T-helper 2 cell (primary cell): Measurements from ENCODE around the gene GANAB.
"Not testable (repeated sequence)": the region's sequence is repeated elsewhere in the genome, so short reads cannot be mapped to it uniquely, and the experiment has no call there.

ENCODE experiments used
- DNase-seq, 5 experiments: peaks; one replicate each; pipeline versions ENCODE4 v3.0.0 to v3.0.0-alpha.2; 2012 to 2022

Gene GANAB

GRCh38 chr11:62621027-62621566 lies 25.3 kb downstream of the GANAB start:
- DNase-seq, result no peak

DNA sequence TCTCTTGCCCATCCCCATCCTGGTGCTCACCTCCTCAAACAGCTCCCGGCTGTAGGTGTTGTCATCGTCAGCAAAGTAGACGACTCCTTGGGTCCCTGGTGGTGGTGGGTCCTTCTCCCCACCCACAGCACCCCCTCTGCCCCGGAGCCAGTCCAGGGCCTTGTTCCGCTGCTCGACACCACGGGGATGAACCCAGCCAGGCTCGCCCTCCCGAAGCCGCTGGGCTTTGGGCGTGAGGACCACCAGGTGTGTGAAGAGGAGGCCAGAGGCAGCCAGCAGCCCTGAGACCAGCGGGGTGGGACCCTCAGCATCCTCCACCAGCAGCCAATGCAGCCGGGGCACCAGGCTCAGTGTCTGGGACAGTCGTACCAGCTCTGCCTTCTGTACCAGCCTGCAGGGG lies 29.5 kb downstream of the GANAB start:
- DNase-seq, result not testable (repeated sequence)

- no peak for DNase-seq
Measured at GRCh38 chr11:62615521-62615920, 30.9 kb downstream of the GANAB start.

DNA sequence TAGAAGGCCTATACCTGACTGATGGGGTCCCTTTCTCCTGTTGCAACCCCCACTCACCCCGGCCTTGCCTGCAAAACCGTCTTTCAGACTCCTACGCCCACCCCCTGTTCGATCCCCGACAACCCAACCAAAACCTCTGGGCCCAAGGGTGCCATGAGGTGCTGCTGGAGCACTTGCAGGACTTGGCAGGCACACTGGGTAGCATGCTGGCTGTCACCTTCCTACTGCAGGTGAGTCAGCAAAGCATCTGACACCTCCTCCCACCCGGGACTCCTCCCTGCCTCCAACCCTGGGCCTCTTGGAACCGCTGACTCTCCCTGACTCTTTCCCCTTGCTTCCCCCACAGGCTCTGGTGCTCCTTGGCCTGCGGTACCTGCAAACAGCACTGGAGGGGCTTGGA lies 32.1 kb downstream of the GANAB start:
- no peak for DNase-seq

DNA sequence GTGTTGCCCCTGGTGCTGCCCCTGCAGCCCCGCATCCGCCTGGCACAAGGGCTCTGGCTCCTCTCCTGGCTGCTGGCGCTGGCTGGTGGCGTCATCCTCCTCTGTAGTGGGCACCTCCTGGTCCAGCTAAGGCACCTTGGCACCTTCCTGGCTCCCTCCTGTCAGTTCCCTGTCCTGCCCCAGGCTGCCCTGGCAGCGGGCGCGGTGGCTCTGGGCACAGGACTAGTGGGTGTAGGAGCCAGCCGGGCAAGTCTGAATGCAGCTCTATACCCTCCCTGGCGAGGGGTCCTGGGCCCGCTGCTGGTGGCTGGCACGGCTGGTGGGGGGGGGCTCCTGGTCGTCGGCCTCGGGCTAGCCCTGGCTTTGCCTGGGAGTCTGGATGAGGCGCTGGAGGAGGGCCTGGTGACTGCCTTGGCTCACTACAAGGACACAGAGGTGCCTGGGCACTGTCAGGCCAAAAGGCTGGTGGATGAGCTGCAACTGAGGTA lies 33.1 kb downstream of the GANAB start:
- no peak for DNase-seq

DNA sequence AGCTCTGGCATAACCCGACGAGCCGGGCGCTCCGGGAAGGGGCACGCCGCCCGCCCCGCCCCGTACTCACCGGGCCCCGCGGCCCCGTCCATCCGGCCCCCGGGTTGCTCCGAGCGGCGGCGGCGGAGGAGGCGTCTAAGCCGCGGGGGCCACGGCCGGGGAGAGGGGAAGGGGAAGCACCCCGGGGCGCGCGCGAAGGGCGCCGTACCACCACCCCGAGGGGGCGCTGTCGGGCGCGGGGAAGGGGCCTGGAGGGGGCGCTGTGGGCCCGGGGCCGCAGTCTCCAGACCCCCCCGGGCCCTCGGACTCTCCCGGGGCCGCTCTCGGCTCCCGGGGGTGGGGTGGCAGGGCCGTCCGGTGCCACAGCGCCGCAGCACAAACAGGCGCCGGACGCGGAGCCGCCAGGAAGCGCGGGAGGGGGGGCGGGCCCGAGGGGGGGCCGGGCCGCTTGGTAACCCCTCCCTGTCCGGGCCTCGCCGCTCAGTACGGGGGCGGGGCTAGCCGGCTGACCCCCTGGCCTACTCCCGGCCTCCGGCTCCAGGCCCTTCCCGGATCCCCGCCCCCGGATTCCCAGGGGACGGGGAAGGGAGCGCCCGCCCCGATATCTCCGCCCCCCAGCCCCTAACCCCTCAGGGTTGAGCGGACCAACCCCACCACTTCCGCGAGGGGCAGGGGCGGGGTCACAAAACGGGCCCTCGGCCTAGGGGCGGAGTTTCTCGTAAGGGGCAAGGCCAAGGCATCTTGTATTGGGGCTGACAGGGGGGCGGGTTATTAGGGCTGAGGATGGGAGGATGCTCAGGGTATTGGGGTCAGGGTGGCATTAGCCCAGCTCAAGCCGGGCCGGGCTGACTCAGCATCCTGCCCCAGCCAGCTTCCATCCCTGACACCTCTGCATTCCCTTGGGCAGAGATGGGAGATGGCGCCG lies 33.8 kb downstream of the GANAB start, which contains the start of the genes EML3 and ROM1:
TSS of gene EML3 (minus strand) at position 410 of the 925 bp plus-strand sequence. CDS start at position 92, 318 bp downstream.
TSS of gene ROM1 (plus strand) at position 892 of the 925 bp plus-strand sequence. CDS start at position 917, 25 bp downstream.
- peak; percentile 72 to 93 (median 82) for DNase-seq

GRCh38 chr11:62611705-62612365 lies 34.6 kb downstream of the GANAB start:
- DNase-seq, result peak in 2 of 5 experiments; percentile 30 to 74

DNA sequence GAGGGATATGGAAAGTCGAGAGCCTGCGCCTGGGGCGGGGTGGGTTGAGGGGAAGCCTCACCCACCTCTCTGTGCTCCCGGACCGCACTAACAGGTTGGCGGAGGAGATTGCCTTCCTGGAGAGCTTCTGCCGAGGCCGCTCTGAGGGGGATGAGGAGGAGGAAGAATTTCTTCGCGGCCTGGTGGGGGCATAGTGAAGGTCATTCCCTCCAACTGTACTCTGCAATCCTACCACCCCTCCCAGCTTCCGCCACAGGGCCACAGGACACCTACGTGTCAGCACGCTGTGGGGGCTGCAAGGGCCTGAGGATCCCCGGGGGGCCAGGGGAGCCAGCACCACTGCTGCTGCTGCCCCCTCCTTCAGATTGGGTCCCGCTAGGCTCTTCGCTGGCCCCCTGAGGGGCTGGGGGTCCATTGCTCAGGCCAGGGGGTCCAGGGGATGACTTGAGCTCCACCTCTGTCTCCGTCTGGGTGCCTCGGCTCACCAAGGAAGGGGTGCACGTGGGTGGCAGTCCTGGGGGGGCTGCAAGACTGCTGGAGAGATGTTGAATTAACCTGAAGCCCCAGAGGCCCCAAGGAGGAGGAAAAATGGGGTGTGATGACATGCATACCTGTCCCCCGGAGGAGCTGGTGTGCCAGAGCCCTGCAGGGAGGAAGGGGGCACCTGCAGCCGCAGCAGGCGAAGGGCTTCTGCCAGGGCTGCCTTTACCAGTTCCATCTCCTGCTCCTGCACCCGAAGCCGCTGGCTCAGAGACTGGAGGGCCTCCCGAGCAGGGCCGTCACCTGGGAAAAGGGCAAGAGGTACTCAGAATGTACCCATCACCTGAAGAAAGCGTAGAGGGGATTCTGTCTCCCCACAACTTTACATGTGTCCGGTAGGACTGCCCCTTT lies 35.4 kb downstream of the GANAB start:
- DNase-seq, result no peak

DNA sequence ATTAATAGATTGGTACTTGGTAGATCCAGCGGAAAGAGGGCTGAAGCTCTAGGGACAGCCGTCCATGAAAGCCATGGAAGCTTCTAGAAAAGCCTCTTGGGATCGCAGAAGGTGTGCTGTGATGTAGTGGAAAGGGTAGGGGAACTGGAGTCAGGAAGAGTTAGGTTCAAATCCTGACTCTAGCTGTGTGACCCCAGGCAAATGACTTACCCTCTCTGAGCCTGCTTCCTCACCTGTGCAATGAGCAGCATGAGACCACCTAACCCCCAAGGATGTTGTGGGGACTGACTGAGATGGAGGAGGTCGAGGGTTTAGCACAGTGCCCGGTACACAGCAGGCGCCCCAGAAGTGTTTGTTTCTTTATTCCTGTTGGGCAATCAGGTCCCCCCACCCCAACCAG lies 36.0 kb downstream of the GANAB start:
- no peak for DNase-seq

GRCh38 chr11:62608776-62609175 lies 37.6 kb downstream of the GANAB start:
- no peak for DNase-seq

GRCh38 chr11:62607714-62608113 lies 38.7 kb downstream of the GANAB start:
- DNase-seq, result no peak

GRCh38 chr11:62605902-62606301 lies 40.5 kb downstream of the GANAB start:
- no peak for DNase-seq

GRCh38 chr11:62605467-62605866 lies 40.9 kb downstream of the GANAB start:
- no peak for DNase-seq

- DNase-seq, result no peak
Measured at GRCh38 chr11:62604460-62605120, 41.8 kb downstream of the GANAB start.

- no peak for DNase-seq
Measured at GRCh38 chr11:62603776-62604299, 42.6 kb downstream of the GANAB start.

DNA sequence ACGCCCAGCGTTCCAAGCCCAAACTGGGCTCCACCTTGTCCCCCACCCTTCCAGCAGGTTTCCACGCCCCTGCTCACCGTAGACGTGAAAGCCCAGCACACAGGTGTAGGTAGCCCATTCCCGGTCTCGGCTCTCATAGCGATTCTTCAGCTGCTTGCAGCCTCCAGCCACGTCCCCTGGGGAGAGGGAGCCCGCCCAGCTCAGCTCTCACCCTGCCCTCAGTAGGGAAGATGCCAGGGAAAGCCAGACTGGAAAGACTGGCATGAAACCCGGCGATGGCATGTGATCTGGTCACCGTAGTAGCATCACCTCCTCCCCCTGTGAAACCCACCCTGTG lies 43.4 kb downstream of the GANAB start:
- DNase-seq, result no peak

DNA sequence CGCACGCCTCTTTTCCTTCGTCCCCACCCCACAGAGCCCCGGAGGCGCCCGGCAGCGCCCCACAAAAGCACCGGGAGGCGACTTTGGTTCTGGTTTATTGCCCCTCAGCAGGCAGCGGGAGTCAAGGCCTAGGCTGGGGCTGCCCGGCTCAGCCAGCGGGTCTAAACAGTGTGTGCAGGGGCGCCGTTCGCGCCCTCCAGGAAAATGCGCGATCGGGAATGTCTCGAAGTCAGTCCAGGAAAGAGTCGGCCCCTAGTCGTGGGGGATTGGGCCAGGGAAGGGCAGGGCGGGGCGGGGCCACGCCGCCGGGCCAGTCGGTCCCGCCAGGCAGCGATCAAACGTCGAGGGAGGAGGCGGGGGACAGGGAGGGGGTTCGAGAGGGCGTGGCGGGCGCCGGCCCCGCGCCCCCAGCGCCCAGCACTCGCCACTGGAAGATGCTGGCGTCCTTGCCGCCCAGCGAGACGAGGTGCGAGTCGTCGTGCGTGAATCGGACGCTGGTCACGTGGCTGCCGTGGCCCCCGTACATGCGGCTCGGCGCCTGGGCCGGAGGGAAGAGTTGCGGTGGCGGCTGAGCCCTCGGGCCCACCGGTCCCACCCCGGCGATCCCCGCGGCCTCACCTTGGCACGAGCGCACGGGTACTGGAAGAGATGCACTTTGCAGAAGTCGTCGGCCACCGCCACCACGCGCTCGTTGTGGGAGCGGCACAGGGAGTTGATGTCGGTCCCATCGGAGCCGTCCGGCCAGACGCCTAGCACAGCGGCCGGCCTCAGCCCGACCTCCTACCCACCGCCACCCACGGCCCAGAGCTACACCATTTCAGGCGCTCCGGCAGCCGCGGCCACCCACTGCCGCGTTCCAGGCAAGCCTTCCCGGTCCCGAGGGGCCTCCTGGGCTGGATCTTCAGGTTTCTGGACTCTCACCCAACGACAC lies 44.0 kb downstream of the GANAB start:
- peak in 1 of 5 experiments; percentile 26 for DNase-seq

DNA sequence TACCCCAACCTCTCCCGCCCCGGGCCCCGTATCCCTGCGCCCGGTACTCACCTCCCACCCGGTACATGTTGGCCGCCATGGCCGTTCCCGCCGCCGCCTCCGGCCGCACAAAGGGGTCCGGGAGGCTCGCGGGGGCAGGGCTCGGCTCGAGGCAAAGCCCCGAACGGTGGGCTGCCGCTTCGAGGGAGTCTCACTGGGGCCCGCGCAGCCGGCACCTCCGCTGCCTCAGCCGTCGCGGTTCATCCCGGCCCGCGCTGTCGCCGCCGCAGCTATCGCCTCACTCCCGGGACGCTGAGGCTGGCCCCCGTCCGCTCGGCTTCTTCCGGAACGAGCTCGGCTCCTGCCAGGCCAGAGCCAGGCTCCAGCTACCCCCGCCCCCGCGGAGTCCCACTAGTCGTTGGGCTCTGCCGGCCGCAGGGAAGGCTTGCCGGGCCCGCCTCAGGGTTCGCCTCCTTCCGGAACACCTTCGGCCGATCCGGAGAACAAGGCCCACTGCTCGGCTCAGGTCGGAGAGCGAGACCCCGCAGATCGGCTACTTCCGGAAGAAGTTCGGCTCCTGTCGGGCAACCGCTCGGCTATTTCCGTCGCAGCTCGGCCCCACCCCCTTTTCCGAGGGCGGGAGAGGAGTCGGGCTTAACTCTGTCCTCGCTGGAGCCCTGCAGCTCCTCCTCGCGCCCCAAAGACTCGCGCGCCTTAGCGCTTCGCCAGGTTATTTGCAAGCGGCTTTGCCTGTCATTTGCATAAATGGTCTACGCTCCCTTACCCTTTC lies 44.9 kb downstream of the GANAB start, which contains the start of gene MTA2:
TSS of gene MTA2 (minus strand) at position 494 of the 769 bp plus-strand sequence. CDS start at position 79, 415 bp downstream.
- DNase-seq, result peak; percentile 94 to 99 (median 99)

DNA sequence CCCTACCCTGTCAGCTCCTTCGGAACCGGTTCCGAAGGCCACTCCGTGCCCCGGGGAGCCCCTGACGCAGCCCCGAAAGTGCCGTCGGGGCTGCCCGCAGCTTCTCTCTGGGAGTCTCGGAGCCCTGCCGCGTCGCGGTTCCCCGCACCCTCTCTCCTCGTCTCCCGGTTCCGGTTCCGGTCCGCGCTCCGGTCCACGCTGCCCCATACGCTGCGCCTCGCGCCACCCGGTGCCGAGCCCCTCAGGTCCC lies 45.4 kb downstream of the GANAB start:
- peak in 3 of 5 experiments; percentile 30 to 50 (median 39) for DNase-seq
